H1 (cell line): Measurements from ENCODE around the gene PMM1. TPM values are rescaled to one million over a fixed set of nuclear protein-coding genes. Genes with fewer than 3 reads are reported as not detected.

ENCODE experiments used
- ASH2L ChIP-seq: fragments of 200-600, 300-600 bp; sonication (generic); IDR thresholded peaks from one replicate; pipeline ENCODE4 v1.7.1; 2017; ENCODE audit warnings: low read length
- CEBPB ChIP-seq: IDR thresholded peaks from 2 replicates; pipeline ENCODE4 v1.6.1; 2012; ENCODE audit warnings: low read depth, low read length
- CHD7 ChIP-seq: fragments of 300-600 bp; sonication (generic); IDR thresholded peaks from 2 replicates; pipeline ENCODE4 v1.7.1; 2012; ENCODE audit warnings: low read length, moderate library complexity, mild to moderate bottlenecking, inconsistent platforms; ENCODE audit not compliant: insufficient replicate concordance
- ZNF274 ChIP-seq: IDR thresholded peaks from 2 replicates; pipeline ENCODE4 v1.7.0; 2012; ENCODE audit warnings: low read length, borderline replicate concordance; ENCODE audit errors: extremely low read depth
- polyA plus RNA-seq, 7 experiments: library from polyadenylated mRNA; depleted of rRNA in 3 of 7; stranded (reverse) in 5 of 7; unstranded in 2 of 7; fragments of >200 nt in 5 of 7; fragments of 200-250 nt in 2 of 7; gene quantifications; 1 replicate in 5 of 7; 2 replicates in 1 of 7; 4 replicates in 1 of 7; pipeline versions ENCODE4 v1.2.1 to v1.2.3, GENCODE V29; 2011 to 2013; ENCODE audit warnings: missing spikeins in 2 of 7, mixed read lengths in 2 of 7
- total RNA-seq: library from RNA; stranded (reverse); fragmentation: NEBNext Ultra II Directional; extraction: Animal tissue kit (Norgen Biotek cat#: 25700); gene quantifications from 2 replicates; pipeline ENCODE4 v1.2.1, GENCODE V29; 2021

The PMM1 gene
- total and polyA plus RNA-seq, 2 of the 8 experiments (the other 6 are each of a cell fraction or from before 2014, with no cell fraction given): 11.3 to 20.0 TPM

DNA sequence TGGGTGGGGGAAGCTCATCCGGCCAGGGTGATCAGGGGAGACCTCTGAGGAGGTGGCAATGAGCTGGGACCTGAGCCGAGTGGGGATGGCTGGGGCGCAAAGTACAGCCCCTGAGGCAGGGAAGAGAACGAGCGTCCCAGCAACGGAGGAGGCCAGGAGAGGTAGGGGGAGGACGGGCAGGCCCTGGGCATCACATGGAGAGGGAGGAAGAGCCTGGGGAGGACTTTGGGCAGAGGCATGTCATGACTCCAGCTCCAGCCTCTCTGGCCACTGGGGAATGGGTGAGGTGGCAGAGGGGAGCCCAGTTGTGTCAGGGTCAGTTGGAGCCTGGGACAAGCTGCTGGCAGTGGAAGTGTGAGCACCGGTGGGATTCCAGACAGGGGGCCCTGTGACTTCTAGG, 11.5 kb downstream of the PMM1 start (continued):
- TF ChIP-seq CHD7 (no peak), ASH2L (no peak), ZNF274 (no peak), CEBPB (no peak)
